ENCODE measurements around the gene UBA3. TPM values are rescaled to one million over a fixed set of nuclear protein-coding genes. Genes with fewer than 3 reads are reported as not detected.

Gene UBA3
- total and polyA plus RNA-seq, 8 donors, result 61.3 to 99.0 (median 85.3) TPM

- no peak for TF ChIP-seq CTCF (IDR thresholded peaks at IDR 0.05)
- DNase-seq (no peak), ATAC-seq (no peak)
- no peak overlapping the region for H3K27ac ChIP-seq
- H3K4me3 ChIP-seq, result no peak overlapping the region
- intact Hi-C loops (cut with DNase I), result no loop called here
- peaks cover 0 to 5% of the 10 kb centered on the region in 2 donors for H3K4me1 ChIP-seq
- no peaks in the 10 kb centered on the region for H3K36me3 ChIP-seq
- H3K9me3 ChIP-seq, result no peaks in the 10 kb centered on the region
- no peaks in the 10 kb centered on the region for H3K27me3 ChIP-seq
These were observed 46.1 kb upstream of the UBA3 start for GRCh38 chr3:69126216-69126615.

- Histone ChIP-seq H3K36me3 (no peaks in the 10 kb centered on the region), H3K27ac (no peak within 1 kb of the TSS), H3K4me3 (no peak within 1 kb of the TSS), H3K9me3 (no peaks in the 10 kb centered on the region), H3K27me3 (no peaks in the 10 kb centered on the region), H3K4me1 (peaks cover 0 to 7% of the 10 kb centered on the region in 2 donors)
- no peak for TF ChIP-seq CTCF (IDR thresholded peaks at IDR 0.05)
- DNase-seq (peak in 1 of 4 donors; percentile 17), ATAC-seq (no peak)
- intact Hi-C loops (cut with DNase I), result no loop called here
These were observed 42.2 kb upstream of the UBA3 start, which contains the start of gene LMOD3 for GRCh38 chr3:69122403-69122802. LMOD3 (minus strand) TSS chr3:69122595; CDS start chr3:69122386, 209 bp downstream.

- TF ChIP-seq CTCF (IDR thresholded peaks at IDR 0.05), result no peak
- intact Hi-C loops (cut with DNase I), result no loop called here
- no peak for DNase-seq
- no peak overlapping the region for H3K4me3 ChIP-seq
- H3K36me3 ChIP-seq, result no peaks in the 10 kb centered on the region
- H3K27me3 ChIP-seq, result no peaks in the 10 kb centered on the region
- H3K4me1 ChIP-seq, result peaks cover 0 to 7% of the 10 kb centered on the region in 2 donors
- no peaks in the 10 kb centered on the region for H3K9me3 ChIP-seq
- ATAC-seq, result peak; percentile 21
- H3K27ac ChIP-seq, result no peak overlapping the region
These were observed 41.8 kb upstream of the UBA3 start for GRCh38 chr3:69121950-69122349.

DNA sequence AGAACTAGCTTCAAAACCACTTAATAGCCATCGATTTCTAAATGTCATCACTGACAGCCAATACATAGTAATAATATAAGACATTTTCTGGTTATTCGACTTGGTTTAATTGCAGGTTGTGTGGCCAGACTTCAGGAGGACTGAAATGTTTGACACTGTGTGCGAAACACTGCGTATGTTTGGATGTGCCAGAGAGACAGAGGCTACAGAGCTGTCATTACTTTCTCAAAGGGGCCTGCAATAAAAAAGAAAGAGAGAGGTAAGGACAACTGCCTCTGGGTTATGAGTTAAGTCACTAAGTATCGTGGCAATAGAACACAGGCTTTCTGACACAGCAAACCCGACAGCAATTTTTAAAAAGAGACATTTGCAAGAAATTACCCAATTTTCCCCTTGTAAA lies 41.3 kb upstream of the UBA3 start:
- Histone ChIP-seq H3K27ac (no peak overlapping the region), H3K4me1 (peaks cover 0 to 7% of the 10 kb centered on the region in 2 donors), H3K9me3 (no peaks in the 10 kb centered on the region), H3K36me3 (no peaks in the 10 kb centered on the region), H3K4me3 (no peak overlapping the region), H3K27me3 (no peaks in the 10 kb centered on the region)
- DNase-seq (no peak), ATAC-seq (no peak)
- intact Hi-C loops (cut with DNase I), result no loop called here
- no peak for TF ChIP-seq CTCF (IDR thresholded peaks at IDR 0.05)

GRCh38 chr3:69120879-69121464 lies 40.8 kb upstream of the UBA3 start:
- H3K9me3 ChIP-seq, result no peaks in the 10 kb centered on the region
- H3K4me3 ChIP-seq, result no peak overlapping the region
- intact Hi-C loops (cut with DNase I), result no loop called here
- ATAC-seq (peak; percentile 91), DNase-seq (peak in 2 of 4 donors; percentile 55 to 75)
- peaks cover 0 to 7% of the 10 kb centered on the region in 2 donors for H3K4me1 ChIP-seq
- no peak overlapping the region for H3K27ac ChIP-seq
- peak; percentile 86 to 95 for TF ChIP-seq CTCF (IDR thresholded peaks at IDR 0.05)
- H3K27me3 ChIP-seq, result no peaks in the 10 kb centered on the region
- no peaks in the 10 kb centered on the region for H3K36me3 ChIP-seq

All from left lung (tissue), 10 donors.